Colonic mucosa (tissue), 4 donors: ENCODE results near the gene TSC1. TPM values are rescaled to one million over a fixed set of nuclear protein-coding genes. Genes with fewer than 3 reads are reported as not detected.

Experiments used
- DNase-seq: peaks from one replicate; pipeline ENCODE4 v3.0.0-alpha.2; 2020
- H3K27ac ChIP-seq: fragments of 200-600 bp; one replicate; pipeline ENCODE4 v1.8.0; 2021
- H3K27me3 ChIP-seq: fragments of 200-600 bp; one replicate; pipeline ENCODE4 v1.8.0; 2021
- H3K36me3 ChIP-seq: fragments of 200-600 bp; one replicate; pipeline ENCODE4 v1.8.0; 2021
- H3K4me1 ChIP-seq: fragments of 200-600 bp; one replicate; pipeline ENCODE4 v1.8.0; 2021; ENCODE audit warnings: mild to moderate bottlenecking
- H3K4me3 ChIP-seq: fragments of 200-600 bp; one replicate; pipeline ENCODE4 v1.8.0; 2021
- H3K9ac ChIP-seq, 2 donors: one replicate each; pipeline ENCODE4 v1.7.0; 2013; ENCODE audit warnings: control low read depth in 2 of 2, low read depth in 2 of 2, low read length in 2 of 2
- H3K9me3 ChIP-seq: fragments of 200-600 bp; one replicate; pipeline ENCODE4 v1.8.0; 2021
- intact Hi-C: fragments of 100-400 bp; cut with DNase I; formaldehyde crosslinking; loops from one replicate; pipeline ENCODE4 v1.14.1; 2022
- total RNA-seq, 2 donors: library from RNA; stranded (reverse); fragmentation: NEBNext Ultra II Directional in 1 of 2; extraction: Animal tissue kit (Norgen Biotek cat#: 25700) in 1 of 2; gene quantifications; one replicate each; pipeline ENCODE4 v1.2.1, GENCODE V29; 2021
- TF ChIP-seq, protein P1 (sequence below): fragments of 200-600 bp; IDR thresholded peaks from one replicate; pipeline ENCODE4 v1.8.0; 2022; ENCODE audit warnings: antibody characterized with exemption, mild to moderate bottlenecking
- donor health status: healthy.
- donor health status: DM: no; HTN: no; CAD: no.
- donor health status: DM: no; HTN: no; CAD: no.

Gene TSC1
- total RNA-seq, 2 donors from 2014 or later, result 29.4 to 46.6 TPM

GRCh38 chr9:132869266-132869665, 75.2 kb downstream of the TSC1 start:
- H3K9me3 ChIP-seq, result no peaks in the 10 kb centered on the region
- H3K4me1 ChIP-seq, result no peaks in the 10 kb centered on the region
- no peaks in the 10 kb centered on the region for H3K36me3 ChIP-seq
- DNase-seq, result no peak
- TF ChIP-seq, protein P1, sequence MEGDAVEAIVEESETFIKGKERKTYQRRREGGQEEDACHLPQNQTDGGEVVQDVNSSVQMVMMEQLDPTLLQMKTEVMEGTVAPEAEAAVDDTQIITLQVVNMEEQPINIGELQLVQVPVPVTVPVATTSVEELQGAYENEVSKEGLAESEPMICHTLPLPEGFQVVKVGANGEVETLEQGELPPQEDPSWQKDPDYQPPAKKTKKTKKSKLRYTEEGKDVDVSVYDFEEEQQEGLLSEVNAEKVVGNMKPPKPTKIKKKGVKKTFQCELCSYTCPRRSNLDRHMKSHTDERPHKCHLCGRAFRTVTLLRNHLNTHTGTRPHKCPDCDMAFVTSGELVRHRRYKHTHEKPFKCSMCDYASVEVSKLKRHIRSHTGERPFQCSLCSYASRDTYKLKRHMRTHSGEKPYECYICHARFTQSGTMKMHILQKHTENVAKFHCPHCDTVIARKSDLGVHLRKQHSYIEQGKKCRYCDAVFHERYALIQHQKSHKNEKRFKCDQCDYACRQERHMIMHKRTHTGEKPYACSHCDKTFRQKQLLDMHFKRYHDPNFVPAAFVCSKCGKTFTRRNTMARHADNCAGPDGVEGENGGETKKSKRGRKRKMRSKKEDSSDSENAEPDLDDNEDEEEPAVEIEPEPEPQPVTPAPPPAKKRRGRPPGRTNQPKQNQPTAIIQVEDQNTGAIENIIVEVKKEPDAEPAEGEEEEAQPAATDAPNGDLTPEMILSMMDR, result no peak
- H3K4me3 ChIP-seq, result no peak overlapping the region
- no peak overlapping the region for H3K9ac ChIP-seq
- H3K27me3 ChIP-seq, result no peaks in the 10 kb centered on the region
- no peak overlapping the region for H3K27ac ChIP-seq
- intact Hi-C loops, result no loop called here

DNA sequence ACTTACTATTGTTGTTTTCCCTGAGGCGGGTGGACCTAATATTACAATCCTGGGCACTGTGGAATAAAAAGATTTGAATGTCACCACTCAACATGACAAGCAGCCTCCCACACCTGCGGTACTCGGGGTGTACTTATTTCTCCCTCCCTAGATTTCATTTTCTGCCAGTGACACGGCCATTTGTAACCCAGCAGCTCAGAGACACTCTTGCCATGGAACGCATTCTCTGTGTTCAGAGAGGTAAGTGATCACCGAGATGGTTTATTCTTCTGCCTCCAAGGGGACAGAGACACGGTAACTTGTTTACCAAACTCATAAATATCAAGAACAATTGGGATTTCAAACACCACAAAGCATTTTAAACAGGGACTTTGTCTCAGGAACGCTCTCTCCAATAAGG, 77.5 kb downstream of the TSC1 start:
- TF ChIP-seq, protein P1, result no peak
- DNase-seq, result no peak

GRCh38 chr9:132864691-132865090, 79.7 kb downstream of the TSC1 start:
- Histone ChIP-seq H3K4me1 (no peaks in the 10 kb centered on the region), H3K27me3 (no peaks in the 10 kb centered on the region), H3K27ac (no peak overlapping the region), H3K9me3 (no peaks in the 10 kb centered on the region), H3K36me3 (no peaks in the 10 kb centered on the region), H3K4me3 (no peak overlapping the region), H3K9ac (no peak overlapping the region)
- intact Hi-C loops, result no loop called here
- TF ChIP-seq, protein P1, result no peak
- no peak for DNase-seq

More for the DNA sequence above, 77.5 kb downstream of the TSC1 start:
- Histone ChIP-seq H3K36me3 (no peaks in the 10 kb centered on the region), H3K4me1 (no peaks in the 10 kb centered on the region), H3K9me3 (no peaks in the 10 kb centered on the region), H3K27ac (no peak overlapping the region), H3K27me3 (no peaks in the 10 kb centered on the region), H3K4me3 (no peak overlapping the region), H3K9ac (no peak overlapping the region)
- intact Hi-C loops, result no loop called here

- H3K4me1 ChIP-seq, result no peaks in the 10 kb centered on the region
- TF ChIP-seq, protein P1, result no peak
- no peak overlapping the region for H3K9ac ChIP-seq
- no peak overlapping the region for H3K27ac ChIP-seq
- H3K9me3 ChIP-seq, result no peaks in the 10 kb centered on the region
- no peaks in the 10 kb centered on the region for H3K27me3 ChIP-seq
- no peaks in the 10 kb centered on the region for H3K36me3 ChIP-seq
- H3K4me3 ChIP-seq, result no peak overlapping the region
- DNase-seq, result no peak
- intact Hi-C loops, result no loop called here
Measured at GRCh38 chr9:132864277-132864676, 80.1 kb downstream of the TSC1 start.

DNA sequence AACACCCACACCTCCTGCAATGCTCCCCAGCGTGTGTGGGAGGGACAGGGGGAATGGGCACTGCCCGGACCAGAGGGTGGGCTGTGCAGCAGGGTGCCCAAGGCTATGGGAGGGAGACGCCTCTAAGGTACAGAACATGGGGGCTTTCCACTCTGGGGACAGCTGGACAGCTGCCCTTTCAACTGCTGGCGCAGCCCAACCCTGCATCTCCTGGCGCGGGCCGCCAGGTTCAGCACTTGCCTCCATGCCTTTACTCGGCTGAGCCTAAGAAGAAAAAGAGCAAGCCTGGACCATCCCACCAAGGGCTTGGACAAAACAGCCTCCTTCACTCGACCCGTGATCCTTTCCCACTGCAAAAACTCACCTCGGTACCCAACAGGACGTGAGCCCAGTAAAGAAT, 81.3 kb downstream of the TSC1 start:
- no peak for DNase-seq
- intact Hi-C loops, result no loop called here
- H3K9ac ChIP-seq, result no peak overlapping the region
- TF ChIP-seq, protein P1, result no peak
- no peak overlapping the region for H3K4me3 ChIP-seq
- no peaks in the 10 kb centered on the region for H3K27me3 ChIP-seq
- H3K27ac ChIP-seq, result no peak overlapping the region
- H3K36me3 ChIP-seq, result no peaks in the 10 kb centered on the region
- H3K9me3 ChIP-seq, result no peaks in the 10 kb centered on the region
- H3K4me1 ChIP-seq, result no peaks in the 10 kb centered on the region

DNA sequence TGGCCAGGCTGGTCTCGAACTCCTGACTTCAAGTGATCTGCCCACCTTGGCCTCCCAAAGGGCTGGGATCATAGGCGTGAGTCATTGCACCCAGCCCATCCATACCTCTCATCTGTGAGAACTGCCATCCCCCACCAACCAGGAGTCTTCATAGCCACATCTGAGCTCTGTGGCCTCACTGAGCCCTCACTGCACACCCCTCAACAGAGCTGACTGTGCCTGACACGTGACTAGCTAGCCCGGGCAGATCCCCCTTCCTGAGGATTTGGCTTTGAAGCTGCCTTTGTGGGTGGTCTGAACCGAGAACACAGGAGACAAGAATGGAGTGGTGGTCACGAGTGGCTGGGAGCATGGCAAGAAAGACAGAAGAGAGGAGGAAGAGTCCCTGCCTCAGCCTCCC, 81.9 kb downstream of the TSC1 start:
- H3K36me3 ChIP-seq, result no peaks in the 10 kb centered on the region
- H3K27ac ChIP-seq, result no peak overlapping the region
- no peak for DNase-seq
- H3K4me1 ChIP-seq, result no peaks in the 10 kb centered on the region
- H3K27me3 ChIP-seq, result no peaks in the 10 kb centered on the region
- no peak overlapping the region for H3K9ac ChIP-seq
- intact Hi-C loops, result no loop called here
- H3K9me3 ChIP-seq, result no peaks in the 10 kb centered on the region
- no peak overlapping the region for H3K4me3 ChIP-seq
- TF ChIP-seq, protein P1, result no peak
